Subcutaneous adipose tissue (tissue), 4 donors: Measurements from ENCODE around the gene PPP2R3A. TPM values are rescaled to one million over a fixed set of nuclear protein-coding genes. Genes with fewer than 3 reads are reported as not detected.

Source experiments
- total RNA-seq, 4 donors: library from RNA; depleted of rRNA; stranded (reverse); fragments of >200 nt; gene quantifications; one replicate each; pipeline ENCODE4 v1.1.0, GENCODE V29; 2016
- TF ChIP-seq, protein P1 (sequence below): fragments of 450-650 bp; IDR thresholded peaks from one replicate; pipeline ENCODE4 v1.5.1; 2016; ENCODE audit warnings: low read depth, mild to moderate bottlenecking, control low read depth, antibody characterized with exemption, moderate library complexity

PPP2R3A gene
- total RNA-seq, 4 donors from 2014 or later, result 12.6 to 14.8 (median 14.5) TPM

- TF ChIP-seq, protein P1, sequence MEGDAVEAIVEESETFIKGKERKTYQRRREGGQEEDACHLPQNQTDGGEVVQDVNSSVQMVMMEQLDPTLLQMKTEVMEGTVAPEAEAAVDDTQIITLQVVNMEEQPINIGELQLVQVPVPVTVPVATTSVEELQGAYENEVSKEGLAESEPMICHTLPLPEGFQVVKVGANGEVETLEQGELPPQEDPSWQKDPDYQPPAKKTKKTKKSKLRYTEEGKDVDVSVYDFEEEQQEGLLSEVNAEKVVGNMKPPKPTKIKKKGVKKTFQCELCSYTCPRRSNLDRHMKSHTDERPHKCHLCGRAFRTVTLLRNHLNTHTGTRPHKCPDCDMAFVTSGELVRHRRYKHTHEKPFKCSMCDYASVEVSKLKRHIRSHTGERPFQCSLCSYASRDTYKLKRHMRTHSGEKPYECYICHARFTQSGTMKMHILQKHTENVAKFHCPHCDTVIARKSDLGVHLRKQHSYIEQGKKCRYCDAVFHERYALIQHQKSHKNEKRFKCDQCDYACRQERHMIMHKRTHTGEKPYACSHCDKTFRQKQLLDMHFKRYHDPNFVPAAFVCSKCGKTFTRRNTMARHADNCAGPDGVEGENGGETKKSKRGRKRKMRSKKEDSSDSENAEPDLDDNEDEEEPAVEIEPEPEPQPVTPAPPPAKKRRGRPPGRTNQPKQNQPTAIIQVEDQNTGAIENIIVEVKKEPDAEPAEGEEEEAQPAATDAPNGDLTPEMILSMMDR, result no peak
Measured at GRCh38 chr3:136142592-136142991, 177.1 kb downstream of the PPP2R3A start.

DNA sequence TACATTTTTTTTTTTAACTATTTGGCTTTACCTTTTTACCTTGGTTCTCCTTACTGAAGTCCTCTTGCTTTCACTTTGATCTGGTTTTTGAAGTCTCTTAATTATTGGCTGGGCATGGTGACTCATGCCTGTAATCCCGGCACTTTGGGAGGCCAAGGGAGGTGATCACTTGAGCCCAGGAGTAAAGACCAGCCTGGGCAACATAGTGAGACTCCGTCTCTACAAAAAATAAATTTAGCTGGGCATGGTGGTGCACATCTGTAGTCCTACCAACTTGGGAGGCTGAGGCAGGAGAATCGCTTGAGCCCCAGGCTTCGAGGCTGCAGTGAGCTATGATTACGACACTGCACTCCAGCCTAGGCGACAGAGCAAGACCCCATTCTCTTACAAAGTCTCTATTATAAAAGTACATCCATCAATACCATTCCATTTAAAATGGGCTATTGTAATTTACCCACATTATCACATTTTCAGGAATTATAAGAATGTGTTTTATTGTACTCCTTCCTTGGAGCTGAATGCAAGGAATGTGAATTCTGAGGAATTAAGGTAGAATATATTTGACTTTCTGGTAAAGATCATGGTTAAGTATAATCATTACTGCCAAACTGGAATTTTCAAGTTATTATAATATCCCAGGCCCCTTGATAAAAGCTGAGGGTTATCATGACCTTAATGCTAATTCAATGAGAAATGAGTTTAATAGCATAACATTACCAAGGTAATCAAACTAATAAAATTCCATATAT lies 181.6 kb downstream of the PPP2R3A start:
- TF ChIP-seq, protein P1, result no peak

DNA sequence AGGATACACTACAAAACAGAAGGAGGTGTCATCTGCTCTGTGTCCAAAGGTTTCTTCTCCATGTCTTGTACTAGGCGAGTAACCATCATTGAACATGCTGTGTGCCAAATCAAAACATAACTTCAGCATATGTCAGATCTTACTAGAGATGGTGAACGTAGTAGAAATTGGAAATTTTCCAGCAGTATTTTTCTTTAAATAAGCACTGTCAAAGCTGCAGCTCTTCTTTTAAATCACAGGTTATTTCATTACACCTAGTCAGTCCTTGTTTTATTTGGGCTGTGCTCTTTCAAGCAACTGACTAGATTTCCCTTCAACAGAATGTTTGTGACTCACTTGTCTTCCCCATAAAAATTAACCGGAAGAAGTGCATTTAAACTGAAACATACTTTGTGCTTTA lies 184.1 kb downstream of the PPP2R3A start:
- TF ChIP-seq, protein P1, result no peak

DNA sequence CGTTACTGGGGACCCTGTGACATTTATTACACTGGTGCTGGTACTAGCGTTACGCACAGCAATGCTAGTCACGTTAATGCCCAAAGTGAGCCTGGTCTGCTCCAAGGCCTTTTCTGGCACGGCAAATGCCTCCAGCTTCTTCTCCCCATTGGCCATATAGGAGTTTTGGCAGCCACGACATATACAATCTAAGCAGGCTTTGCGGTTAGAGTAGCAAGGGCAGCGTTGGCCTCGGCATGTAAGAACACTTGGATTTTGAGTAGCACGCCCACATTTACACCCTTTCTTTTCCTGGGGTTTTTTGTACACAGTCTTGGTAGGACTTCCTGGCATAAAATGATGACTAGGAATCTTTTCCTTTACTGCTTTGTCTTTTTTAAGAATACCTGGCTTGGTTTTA lies 185.7 kb downstream of the PPP2R3A start:
- TF ChIP-seq, protein P1, result no peak

- TF ChIP-seq, protein P1, result no peak
Measured at GRCh38 chr3:136152176-136152843, 186.8 kb downstream of the PPP2R3A start.

DNA sequence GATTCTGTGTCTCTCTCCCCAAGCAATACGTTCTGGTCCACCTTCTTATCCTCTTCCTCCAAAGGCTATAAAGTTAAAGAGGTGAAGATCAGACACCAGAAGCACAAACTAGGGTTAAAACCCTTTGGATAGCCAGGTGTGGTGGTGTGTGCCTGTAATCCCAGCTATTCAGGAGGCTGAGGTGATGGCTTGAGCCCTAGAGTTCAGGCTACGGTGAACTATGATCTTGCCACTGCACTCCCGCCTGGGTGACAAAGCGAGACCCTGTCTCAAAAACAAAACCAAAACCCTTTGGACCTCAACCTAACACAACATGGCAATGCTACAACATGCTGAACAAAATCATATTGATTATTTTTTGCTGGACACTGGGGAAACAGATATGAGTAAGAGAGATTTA lies 187.4 kb downstream of the PPP2R3A start:
- TF ChIP-seq, protein P1, result no peak

GRCh38 chr3:136161516-136161915 lies 196.0 kb downstream of the PPP2R3A start:
- TF ChIP-seq, protein P1, result no peak
